ENCODE results near the gene LRRC39. TPM values are rescaled to one million over a fixed set of nuclear protein-coding genes. Genes with fewer than 3 reads are reported as not detected.

LRRC39 gene
- total RNA-seq, 2 donors from 2014 or later, result 0.50 to 1.00 TPM

- H3K36me3 Mint-ChIP-seq, result peaks cover 11% of the 10 kb centered on the region
- ATAC-seq, result no peak
- H3K4me3 Mint-ChIP-seq, result peak overlapping the region; percentile 52
Measured at GRCh38 chr1:100134872-100135271, 43.2 kb downstream of the LRRC39 start.

GRCh38 chr1:100132566-100133477 lies 45.2 kb downstream of the LRRC39 start, which contains the start of the genes SASS6 and TRMT13:
TSS of gene SASS6 (minus strand) at chr1:100132930. CDS start at chr1:100132814, 116 bp downstream.
TSS of gene TRMT13 (plus strand) at chr1:100133163. CDS start at chr1:100133169, 6 bp downstream.
- Mint-ChIP-seq H3K9me3 (no peaks in the 10 kb centered on the region), H3K4me3 (peak within 1 kb of the TSS; percentile 98), H3K27ac (peak within 1 kb of the TSS; percentile 90 to 98), H3K4me1 (ENCODE audit: low read depth in 2 of 2) (peaks cover 21 to 37% of the 10 kb centered on the region in 2 donors), H3K36me3 (peaks cover 3% of the 10 kb centered on the region), H3K27me3 (no peaks in the 10 kb centered on the region)
- DNase-seq (ENCODE audit: low spot score) (peak; percentile 97), ATAC-seq (peak; percentile 98 to 99)

More at GRCh38 chr1:100134872-100135271, 43.2 kb downstream of the LRRC39 start:
- Mint-ChIP-seq H3K4me1 (ENCODE audit: low read depth in 2 of 2) (peaks cover 23 to 33% of the 10 kb centered on the region in 2 donors), H3K9me3 (no peaks in the 10 kb centered on the region), H3K27me3 (no peaks in the 10 kb centered on the region), H3K27ac (peak overlapping the region in 1 of 2 donors; percentile 17)
- no peak for DNase-seq (ENCODE audit: low spot score)

- no peaks in the 10 kb centered on the region for H3K27me3 Mint-ChIP-seq
- H3K4me1 Mint-ChIP-seq (ENCODE audit: low read depth in 2 of 2), result peaks cover 21 to 37% of the 10 kb centered on the region in 2 donors
- H3K36me3 Mint-ChIP-seq, result no peaks in the 10 kb centered on the region
- H3K4me3 Mint-ChIP-seq, result peak overlapping the region; percentile 98
- ATAC-seq (no peak), DNase-seq (ENCODE audit: low spot score) (no peak)
- no peaks in the 10 kb centered on the region for H3K9me3 Mint-ChIP-seq
- peak overlapping the region; percentile 90 to 98 for H3K27ac Mint-ChIP-seq
Measured at GRCh38 chr1:100131623-100132022, 46.4 kb downstream of the LRRC39 start.

- Mint-ChIP-seq H3K4me1 (ENCODE audit: low read depth in 2 of 2) (peaks cover 21 to 37% of the 10 kb centered on the region in 2 donors), H3K36me3 (no peaks in the 10 kb centered on the region), H3K4me3 (no peak overlapping the region), H3K27ac (no peak overlapping the region), H3K27me3 (no peaks in the 10 kb centered on the region), H3K9me3 (no peaks in the 10 kb centered on the region)
- ATAC-seq (no peak), DNase-seq (ENCODE audit: low spot score) (no peak)
Measured at GRCh38 chr1:100130552-100131077, 47.4 kb downstream of the LRRC39 start.

- DNase-seq (ENCODE audit: low spot score) (no peak), ATAC-seq (no peak)
- H3K27me3 Mint-ChIP-seq, result no peaks in the 10 kb centered on the region
- no peak overlapping the region for H3K27ac Mint-ChIP-seq
- no peak overlapping the region for H3K4me3 Mint-ChIP-seq
- H3K36me3 Mint-ChIP-seq, result no peaks in the 10 kb centered on the region
- H3K4me1 Mint-ChIP-seq (ENCODE audit: low read depth in 2 of 2), result peaks cover 5 to 14% of the 10 kb centered on the region in 2 donors
- H3K9me3 Mint-ChIP-seq, result no peaks in the 10 kb centered on the region
Measured at GRCh38 chr1:100127226-100127625, 50.8 kb downstream of the LRRC39 start.

GRCh38 chr1:100122177-100122576 lies 55.9 kb downstream of the LRRC39 start:
- Mint-ChIP-seq H3K9me3 (no peaks in the 10 kb centered on the region), H3K27ac (no peak overlapping the region), H3K4me3 (no peak overlapping the region), H3K36me3 (peaks cover 5% of the 10 kb centered on the region), H3K4me1 (ENCODE audit: low read depth in 2 of 2) (no peaks in the 10 kb centered on the region), H3K27me3 (no peaks in the 10 kb centered on the region)
- no peak for DNase-seq (ENCODE audit: low spot score)
- ATAC-seq, result no peak

- H3K36me3 Mint-ChIP-seq, result peaks cover 20% of the 10 kb centered on the region
- no peak for DNase-seq (ENCODE audit: low spot score)
- ATAC-seq, result no peak
- no peak overlapping the region for H3K4me3 Mint-ChIP-seq
- no peaks in the 10 kb centered on the region for H3K4me1 Mint-ChIP-seq (ENCODE audit: low read depth in 2 of 2)
- no peaks in the 10 kb centered on the region for H3K27me3 Mint-ChIP-seq
- H3K27ac Mint-ChIP-seq, result no peak overlapping the region
- no peaks in the 10 kb centered on the region for H3K9me3 Mint-ChIP-seq
Measured at GRCh38 chr1:100115524-100115923, 62.5 kb downstream of the LRRC39 start.

- Mint-ChIP-seq H3K4me3 (no peak overlapping the region), H3K27me3 (no peaks in the 10 kb centered on the region), H3K36me3 (peaks cover 13% of the 10 kb centered on the region), H3K4me1 (ENCODE audit: low read depth in 2 of 2) (no peaks in the 10 kb centered on the region), H3K9me3 (no peaks in the 10 kb centered on the region), H3K27ac (no peak overlapping the region)
- no peak for DNase-seq (ENCODE audit: low spot score)
- ATAC-seq, result no peak
Measured at GRCh38 chr1:100109554-100110066, 68.4 kb downstream of the LRRC39 start.

GRCh38 chr1:100107696-100108095 lies 70.4 kb downstream of the LRRC39 start:
- no peak for ATAC-seq
- H3K36me3 Mint-ChIP-seq, result peaks cover 7% of the 10 kb centered on the region
- no peaks in the 10 kb centered on the region for H3K4me1 Mint-ChIP-seq (ENCODE audit: low read depth in 2 of 2)
- DNase-seq (ENCODE audit: low spot score), result no peak
- no peaks in the 10 kb centered on the region for H3K9me3 Mint-ChIP-seq
- H3K4me3 Mint-ChIP-seq, result no peak overlapping the region
- no peaks in the 10 kb centered on the region for H3K27me3 Mint-ChIP-seq
- H3K27ac Mint-ChIP-seq, result no peak overlapping the region

GRCh38 chr1:100101564-100101963 lies 76.5 kb downstream of the LRRC39 start:
- H3K27ac Mint-ChIP-seq, result no peak overlapping the region
- H3K9me3 Mint-ChIP-seq, result no peaks in the 10 kb centered on the region
- peaks cover 11% of the 10 kb centered on the region for H3K36me3 Mint-ChIP-seq
- no peak overlapping the region for H3K4me3 Mint-ChIP-seq
- no peak for ATAC-seq
- no peaks in the 10 kb centered on the region for H3K4me1 Mint-ChIP-seq (ENCODE audit: low read depth in 2 of 2)
- no peaks in the 10 kb centered on the region for H3K27me3 Mint-ChIP-seq
- no peak for DNase-seq (ENCODE audit: low spot score)

- Mint-ChIP-seq H3K4me1 (ENCODE audit: low read depth in 2 of 2) (no peaks in the 10 kb centered on the region), H3K27ac (no peak overlapping the region), H3K4me3 (no peak overlapping the region), H3K36me3 (peaks cover 11% of the 10 kb centered on the region), H3K9me3 (no peaks in the 10 kb centered on the region), H3K27me3 (no peaks in the 10 kb centered on the region)
- DNase-seq (ENCODE audit: low spot score) (no peak), ATAC-seq (no peak)
Measured at GRCh38 chr1:100100202-100100601, 77.9 kb downstream of the LRRC39 start.

All from natural killer cell treated with Interleukin-12 subunit alpha and Interleukin-12 subunit beta and Interleukin-15 and Interleukin-18, amount 100 ng/mL, for 72 hours (primary cell).